Right lobe of liver (tissue), 4 donors: Measurements from ENCODE around the gene TCHH.

Experiments used
- CTCF ChIP-seq, 4 donors: fragments of 200-600 bp in 3 of 4; fragments of 450-650 bp in 1 of 4; IDR thresholded peaks; one replicate each; pipeline versions ENCODE4 v1.5.1 to v1.8.0; 2016 to 2022; ENCODE audit warnings: antibody characterized with exemption in 4 of 4, mild to moderate bottlenecking in 2 of 4
- POLR2A ChIP-seq: fragments of 450-650 bp; IDR thresholded peaks from one replicate; pipeline ENCODE4 v1.6.1; 2017; ENCODE audit warnings: antibody characterized with exemption, mild to moderate bottlenecking
- donor health status: DM: no; HTN: no; CAD: no.
- donor health status: DM: no; HTN: no; CAD: no.
- donor health status: DM: no; HTN: yes; CAD: no.

DNA sequence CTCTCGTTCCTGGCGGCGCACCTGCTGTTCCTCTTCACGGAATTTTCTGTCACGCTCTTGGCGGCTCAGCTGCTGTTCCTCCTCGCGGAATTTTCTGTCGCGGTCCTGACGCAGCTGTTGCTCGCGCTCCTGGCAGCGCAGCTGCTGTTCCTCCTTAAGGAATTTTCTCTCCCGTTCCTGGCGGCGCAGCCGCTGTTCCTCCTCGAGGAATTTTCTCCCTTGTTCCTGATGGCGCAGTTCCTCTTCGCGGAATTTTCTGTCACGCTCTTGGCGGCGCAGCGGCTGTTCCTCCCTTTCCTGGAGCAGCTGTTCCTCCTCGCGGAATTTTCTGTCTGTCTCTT, 6.4 kb downstream of the TCHH start:
- TF ChIP-seq POLR2A (no peak), CTCF (IDR thresholded peaks at IDR 0.05) (no peak)
